NB4 (cell line): ENCODE data around the gene DRG2.

Experiments
- DNase-seq: peaks from one replicate; pipeline ENCODE4 v3.0.0; 2010; ENCODE audit warnings: low read depth
- H3K4me3 ChIP-seq: one replicate; pipeline ENCODE4 v1.5.1; 2011; ENCODE audit warnings: mild to moderate bottlenecking, low read depth, low read length, moderate library complexity
- MYC ChIP-seq: IDR thresholded peaks from 2 replicates; pipeline ENCODE4 v1.6.1; 2011; ENCODE audit warnings: low read depth, low read length
- POLR2A ChIP-seq: IDR thresholded peaks from 2 replicates; pipeline ENCODE4 v1.6.1; 2011; ENCODE audit warnings: mild to moderate bottlenecking; ENCODE audit not compliant: insufficient read length; ENCODE audit errors: extremely low read depth
- TF ChIP-seq, protein P1 (sequence below): IDR thresholded peaks from 2 replicates; pipeline ENCODE4 v1.6.1; 2011; ENCODE audit warnings: low read depth, low read length
- TF ChIP-seq, protein P2 (sequence below): IDR thresholded peaks from one replicate; pipeline ENCODE4 v1.5.1; 2012; ENCODE audit warnings: low read depth, low read length

The DRG2 gene

DNA sequence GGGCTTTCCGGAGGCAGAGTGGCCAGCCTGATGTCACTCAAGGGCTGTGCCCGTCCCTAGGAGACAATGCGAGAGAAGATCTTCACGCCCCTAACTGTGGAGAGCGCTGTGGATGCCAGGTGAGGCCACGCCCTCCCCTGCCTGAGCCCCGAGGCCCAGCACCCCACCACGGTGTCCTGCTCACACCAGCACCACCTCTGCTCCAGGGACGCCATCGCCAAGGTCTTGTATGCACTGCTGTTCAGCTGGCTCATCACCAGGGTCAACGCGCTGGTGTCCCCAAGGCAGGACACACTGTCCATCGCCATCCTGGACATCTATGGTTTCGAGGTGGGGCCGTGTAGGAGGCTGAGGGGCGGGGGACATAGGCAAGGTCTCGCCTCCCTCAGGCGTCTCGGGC, 48.6 kb downstream of the DRG2 start:
- H3K4me3 ChIP-seq, result no peak overlapping the region
- TF ChIP-seq MYC (no peak), POLR2A (no peak)
- TF ChIP-seq, protein P1, sequence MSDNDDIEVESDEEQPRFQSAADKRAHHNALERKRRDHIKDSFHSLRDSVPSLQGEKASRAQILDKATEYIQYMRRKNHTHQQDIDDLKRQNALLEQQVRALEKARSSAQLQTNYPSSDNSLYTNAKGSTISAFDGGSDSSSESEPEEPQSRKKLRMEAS, result no peak
- TF ChIP-seq, protein P2, sequence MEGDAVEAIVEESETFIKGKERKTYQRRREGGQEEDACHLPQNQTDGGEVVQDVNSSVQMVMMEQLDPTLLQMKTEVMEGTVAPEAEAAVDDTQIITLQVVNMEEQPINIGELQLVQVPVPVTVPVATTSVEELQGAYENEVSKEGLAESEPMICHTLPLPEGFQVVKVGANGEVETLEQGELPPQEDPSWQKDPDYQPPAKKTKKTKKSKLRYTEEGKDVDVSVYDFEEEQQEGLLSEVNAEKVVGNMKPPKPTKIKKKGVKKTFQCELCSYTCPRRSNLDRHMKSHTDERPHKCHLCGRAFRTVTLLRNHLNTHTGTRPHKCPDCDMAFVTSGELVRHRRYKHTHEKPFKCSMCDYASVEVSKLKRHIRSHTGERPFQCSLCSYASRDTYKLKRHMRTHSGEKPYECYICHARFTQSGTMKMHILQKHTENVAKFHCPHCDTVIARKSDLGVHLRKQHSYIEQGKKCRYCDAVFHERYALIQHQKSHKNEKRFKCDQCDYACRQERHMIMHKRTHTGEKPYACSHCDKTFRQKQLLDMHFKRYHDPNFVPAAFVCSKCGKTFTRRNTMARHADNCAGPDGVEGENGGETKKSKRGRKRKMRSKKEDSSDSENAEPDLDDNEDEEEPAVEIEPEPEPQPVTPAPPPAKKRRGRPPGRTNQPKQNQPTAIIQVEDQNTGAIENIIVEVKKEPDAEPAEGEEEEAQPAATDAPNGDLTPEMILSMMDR, result no peak
- DNase-seq, result no peak

DNA sequence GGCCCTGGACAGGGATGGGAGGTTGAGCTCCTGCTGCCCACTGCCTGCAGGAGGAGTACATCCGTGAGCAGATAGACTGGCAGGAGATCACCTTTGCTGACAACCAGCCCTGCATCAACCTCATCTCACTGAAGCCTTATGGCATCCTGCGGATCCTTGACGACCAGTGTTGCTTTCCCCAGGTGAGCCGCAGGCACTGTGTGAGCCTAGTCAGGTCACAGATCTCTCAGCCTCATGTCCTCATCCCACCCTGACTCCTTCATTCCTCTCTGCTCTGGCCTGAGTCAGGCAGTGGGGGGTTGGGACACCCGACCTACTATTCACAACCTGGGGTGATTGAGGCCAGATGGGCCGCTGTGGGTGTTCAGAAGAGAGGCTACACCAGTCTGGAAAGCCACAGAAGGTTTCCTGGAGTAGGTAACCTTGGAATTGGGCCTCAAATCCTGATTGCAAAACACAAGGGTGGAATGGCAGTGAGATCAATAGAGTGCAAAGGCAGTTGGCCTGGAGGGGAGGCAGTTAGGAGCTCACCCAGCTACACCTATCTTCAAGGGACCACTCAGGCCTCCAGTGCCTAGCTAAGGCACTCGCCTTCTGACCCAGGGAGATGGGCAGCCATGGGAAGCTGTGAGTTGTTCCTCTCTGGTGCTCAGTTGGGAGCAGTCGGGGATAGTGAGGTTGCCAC, 50.5 kb downstream of the DRG2 start:
- H3K4me3 ChIP-seq, result no peak overlapping the region
- TF ChIP-seq, protein P2, result no peak
- no peak for TF ChIP-seq MYC
- no peak for TF ChIP-seq POLR2A
- TF ChIP-seq, protein P1, result no peak
- no peak for DNase-seq

DNA sequence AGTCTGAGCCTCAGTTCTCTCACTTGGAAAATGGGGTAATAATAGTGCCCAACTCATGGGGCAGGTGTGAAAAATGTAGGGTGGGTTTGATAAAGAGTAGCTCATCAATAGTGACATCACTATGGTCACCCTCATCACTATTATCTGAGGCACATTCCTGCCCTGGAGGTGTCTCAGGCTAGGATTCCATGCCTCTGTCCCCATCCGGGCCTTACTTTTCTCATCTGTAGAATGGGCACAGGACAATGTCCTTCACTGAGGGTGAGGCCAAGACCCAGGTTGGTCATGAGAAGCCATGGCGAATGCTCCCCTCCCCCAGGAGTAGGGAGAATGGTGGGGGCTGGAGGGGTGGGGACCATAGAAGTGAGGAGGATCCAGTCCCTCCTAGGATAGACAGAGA, 51.3 kb downstream of the DRG2 start:
- H3K4me3 ChIP-seq, result no peak overlapping the region
- no peak for DNase-seq
- TF ChIP-seq MYC (no peak), POLR2A (no peak)
- TF ChIP-seq, protein P2, result no peak
- TF ChIP-seq, protein P1, result no peak

DNA sequence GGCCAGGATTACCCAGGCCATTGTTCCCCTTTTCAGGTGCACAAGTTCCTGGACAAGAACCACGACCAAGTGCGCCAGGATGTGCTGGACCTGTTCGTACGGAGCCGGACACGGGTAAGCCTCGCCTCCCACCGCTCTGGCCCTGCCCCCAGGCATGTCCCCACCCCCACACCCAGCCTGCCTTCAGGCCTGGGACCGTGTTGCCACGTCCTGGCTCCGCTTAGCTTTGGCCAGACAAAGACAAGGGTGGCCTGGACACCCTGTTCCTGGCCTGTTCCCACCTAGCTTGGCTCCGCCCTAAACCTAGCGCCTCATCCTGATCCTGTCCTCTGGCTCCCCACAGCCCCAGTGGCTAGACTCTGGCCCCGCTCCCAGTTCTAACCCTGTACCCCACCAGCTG, 51.8 kb downstream of the DRG2 start:
- no peak overlapping the region for H3K4me3 ChIP-seq
- TF ChIP-seq, protein P1, result no peak
- TF ChIP-seq, protein P2, result no peak
- TF ChIP-seq MYC, result no peak
- TF ChIP-seq POLR2A, result no peak
- no peak for DNase-seq

DNA sequence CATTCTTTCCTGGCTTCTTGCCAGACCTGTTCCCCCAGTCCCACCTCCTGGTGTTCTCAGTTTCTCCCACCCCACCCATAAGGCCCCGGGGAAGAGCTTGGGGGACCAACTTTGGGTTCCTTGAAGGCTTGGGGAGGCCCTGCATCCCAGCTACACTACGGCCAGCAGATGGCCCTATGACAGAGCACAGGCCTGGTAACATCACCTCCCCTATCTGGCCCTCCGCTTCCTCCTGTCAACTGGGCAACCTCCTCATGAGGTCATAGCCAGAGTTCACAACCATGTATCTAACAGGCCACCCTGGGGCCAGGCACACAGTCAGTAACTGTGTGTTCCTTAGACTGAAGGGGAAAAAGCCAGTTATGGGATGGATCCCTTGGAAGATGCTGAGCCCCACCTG, 52.2 kb downstream of the DRG2 start:
- H3K4me3 ChIP-seq, result no peak overlapping the region
- peak; percentile 45 for DNase-seq
- TF ChIP-seq, protein P2, result peak; percentile 34
- TF ChIP-seq POLR2A (no peak), MYC (no peak)
- TF ChIP-seq, protein P1, result no peak
